AML-193 (cell line): ENCODE data around the gene VSX2.

Experiments used
- DNase-seq, 2 experiments: peaks; one replicate each; lab custom pipeline; 2025; lab: John Stamatoyannopoulos, UW

Gene VSX2

DNA sequence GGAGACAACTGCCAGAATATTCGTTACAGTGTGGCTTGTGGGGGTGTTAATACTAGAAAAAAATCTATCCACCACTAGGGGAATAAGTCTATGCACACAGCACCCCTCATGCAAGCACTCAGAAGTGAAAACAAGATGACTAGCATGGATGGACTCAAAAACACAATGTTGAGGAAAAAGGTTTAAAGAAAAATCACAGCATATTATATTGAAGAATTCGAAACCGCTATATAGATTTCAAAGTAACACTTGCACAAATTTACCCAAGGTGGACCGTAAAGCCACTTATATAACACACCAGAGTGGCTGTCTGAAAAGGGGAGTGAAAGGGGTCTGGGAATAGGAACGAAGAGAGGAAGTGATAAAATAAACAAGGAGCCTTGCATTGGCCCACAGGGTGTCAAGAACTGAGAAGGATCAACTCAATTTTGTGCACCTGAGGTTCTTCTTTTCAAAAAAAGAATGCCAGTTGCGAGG lies 62.9 kb downstream of the VSX2 start:
- DNase-seq: peak; percentile 63 to 67

DNA sequence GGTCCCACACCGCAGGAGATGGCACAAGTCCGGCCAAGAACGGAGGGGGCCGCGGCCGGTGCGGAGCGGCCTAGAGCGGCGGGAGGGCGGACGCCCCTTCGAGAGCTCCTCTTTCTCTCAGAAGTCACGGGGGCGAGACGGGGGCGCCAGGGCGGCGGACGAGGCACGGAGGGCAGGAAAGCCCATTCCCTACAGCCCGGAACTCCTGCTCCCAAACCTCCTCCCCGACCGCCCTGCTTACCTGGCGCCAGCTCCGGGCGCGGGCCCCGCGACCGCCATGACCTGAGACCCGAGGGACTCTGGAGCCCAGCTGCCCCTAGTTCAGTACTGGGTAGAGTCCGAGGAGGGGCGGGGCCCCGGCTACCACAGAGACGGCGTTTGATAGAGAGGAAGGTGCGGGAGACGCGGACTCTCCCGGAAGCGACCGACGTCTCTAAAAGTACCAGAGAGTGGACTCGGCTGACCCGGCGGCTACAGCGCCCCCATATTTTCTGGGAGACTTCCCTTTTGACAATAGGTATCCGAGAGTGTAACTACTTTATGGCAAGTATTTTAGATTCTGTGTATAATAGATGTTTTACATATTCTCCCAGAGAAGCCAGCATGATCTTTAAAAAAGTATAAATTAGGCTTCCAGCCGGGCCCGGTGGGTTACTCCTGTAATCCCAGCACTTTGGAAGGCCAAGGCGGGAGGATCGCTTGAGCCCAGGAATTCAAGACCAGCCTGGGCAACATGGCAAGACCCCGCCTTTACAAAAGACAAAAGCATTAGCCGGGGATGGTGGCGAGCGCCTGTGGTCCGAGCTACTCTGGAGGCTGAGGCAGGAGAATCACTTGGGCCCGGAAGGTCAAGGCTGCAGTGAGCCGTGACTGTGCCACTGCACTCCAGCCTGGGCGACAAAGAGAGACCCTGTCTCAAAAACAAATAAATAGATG lies 63.7 kb downstream of the VSX2 start, which contains the start of gene ABCD4:
ABCD4 (minus strand) TSS at position 301 of the 936 bp plus-strand sequence; CDS start at position 279, 22 bp downstream.
- peak; percentile 89 to 91 for DNase-seq

DNA sequence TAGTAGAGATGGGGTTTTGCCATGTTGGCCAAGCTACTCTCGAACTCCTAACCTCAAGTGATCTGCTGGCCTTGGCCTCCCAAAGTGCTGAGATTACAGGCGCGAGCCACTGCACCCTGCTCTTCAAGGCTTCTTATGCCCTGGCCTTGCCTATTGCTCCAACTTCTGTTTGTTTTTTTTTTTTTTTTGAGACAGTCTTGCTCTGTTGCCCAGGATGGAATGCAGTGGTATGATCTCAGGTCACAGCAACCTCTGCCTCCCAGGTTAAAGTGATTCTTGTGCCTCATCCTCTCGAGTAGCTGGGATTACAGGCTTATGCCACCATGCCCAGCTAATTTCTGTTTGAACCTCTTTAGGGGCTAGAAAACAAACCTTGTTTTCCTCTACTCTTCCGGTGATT lies 69.4 kb downstream of the VSX2 start:
- DNase-seq: no peak

DNA sequence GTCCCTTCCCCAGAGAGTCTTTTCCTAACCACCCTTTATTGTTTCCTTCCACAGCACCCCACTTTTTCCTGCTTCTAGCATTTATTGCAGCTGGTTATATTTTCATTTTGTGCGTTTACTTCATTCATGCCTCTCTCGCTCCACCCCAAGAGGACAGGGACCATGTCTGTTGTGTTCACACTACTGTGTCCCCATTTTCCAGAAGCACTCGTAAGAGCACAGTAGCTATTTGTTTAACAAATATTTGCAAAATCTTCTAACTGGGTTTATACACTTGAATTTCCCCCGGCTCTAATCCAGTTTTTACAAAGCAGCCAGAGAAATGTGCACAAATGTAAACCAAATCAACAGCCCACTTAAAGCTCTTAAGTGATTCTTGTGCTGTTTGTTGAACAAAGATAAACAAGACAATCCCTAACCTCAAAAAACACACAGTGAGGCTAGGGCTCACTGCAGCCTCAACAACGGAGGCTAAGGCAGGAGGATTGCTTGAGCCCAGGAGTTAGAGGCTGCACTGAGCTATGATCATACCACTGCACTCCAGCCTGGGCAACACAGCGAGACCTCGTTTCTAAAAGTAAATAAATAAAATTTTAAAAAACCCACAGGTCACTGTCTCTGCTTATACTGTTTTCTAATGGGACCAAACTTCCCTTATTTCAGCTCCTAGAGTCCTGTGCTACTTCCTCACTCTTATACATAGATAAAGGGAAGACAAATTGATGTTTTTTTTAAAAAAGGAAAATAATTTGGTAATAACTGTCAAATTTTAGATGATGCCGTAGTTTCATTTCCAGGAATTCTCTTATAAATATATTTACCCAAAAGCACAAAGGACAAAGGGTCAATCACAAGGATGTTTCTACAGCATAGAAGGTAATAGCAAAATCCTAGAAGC lies 70.1 kb downstream of the VSX2 start:
- DNase-seq: peak in 1 of 2 experiments; percentile 11

DNA sequence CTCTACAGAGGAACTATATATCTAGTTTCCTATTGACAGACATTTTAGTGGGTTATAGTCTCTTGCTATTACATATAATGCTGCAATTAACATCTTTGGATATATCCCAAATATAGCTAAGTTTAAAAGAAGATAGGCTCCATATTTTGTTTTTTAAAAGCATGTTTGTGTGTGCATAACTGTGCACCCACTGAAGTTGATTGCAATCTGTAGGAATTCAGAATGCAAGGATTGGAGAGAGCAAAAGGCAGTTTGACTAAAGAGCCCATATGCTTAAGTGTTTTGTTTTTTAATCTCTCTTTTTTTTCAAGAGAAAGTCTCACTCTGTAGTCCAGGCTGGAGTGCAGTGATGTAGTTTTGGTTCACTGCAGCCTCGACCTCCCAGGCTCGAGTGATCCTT lies 72.9 kb downstream of the VSX2 start:
- no peak for DNase-seq
